Activated CD4-positive, alpha-beta T cell treated with anti-CD3 and anti-CD28 coated beads, Interleukin-2, amount 50 U/mL, for 48 hours (primary cell): ENCODE measurements around the gene RNU1-4.
"Not testable (repeated sequence)": the region's sequence is repeated elsewhere in the genome, so short reads cannot be mapped to it uniquely, and the experiment has no call there.

Experiments
- DNase-seq, 2 experiments: peaks; one replicate each; pipeline ENCODE4 v3.0.0-alpha.2; 2020

Gene RNU1-4

GRCh38 chr1:16732254-16732896 is 7.9 kb upstream of the RNU1-4 start:
- DNase-seq, result not testable (repeated sequence)

GRCh38 chr1:16741230-16741629 is 914 bp downstream of the RNU1-4 start:
- DNase-seq, result not testable (repeated sequence)

GRCh38 chr1:16747660-16748059 is 7.3 kb downstream of the RNU1-4 start:
- not testable (repeated sequence) for DNase-seq

GRCh38 chr1:16748710-16749109 is 8.4 kb downstream of the RNU1-4 start:
- DNase-seq, result not testable (repeated sequence)

- DNase-seq, result not testable (repeated sequence)
These were observed 9.9 kb downstream of the RNU1-4 start for GRCh38 chr1:16749910-16750888.

GRCh38 chr1:16752770-16753169 is 12.5 kb downstream of the RNU1-4 start:
- DNase-seq, result not testable (repeated sequence)

- DNase-seq, result not testable (repeated sequence)
These were observed 15.1 kb downstream of the RNU1-4 start for GRCh38 chr1:16755385-16755784.

- DNase-seq, result not testable (repeated sequence)
These were observed 15.6 kb downstream of the RNU1-4 start for GRCh38 chr1:16755932-16756331.

- not testable (repeated sequence) for DNase-seq
These were observed 17.3 kb downstream of the RNU1-4 start for GRCh38 chr1:16757574-16757973.

- DNase-seq, result not testable (repeated sequence)
These were observed 17.7 kb downstream of the RNU1-4 start for GRCh38 chr1:16758060-16758459.

GRCh38 chr1:16759041-16759493 is 18.8 kb downstream of the RNU1-4 start:
- DNase-seq, result not testable (repeated sequence)

GRCh38 chr1:16759650-16760455 is 19.5 kb downstream of the RNU1-4 start:
- not testable (repeated sequence) for DNase-seq

- DNase-seq, result not testable (repeated sequence)
These were observed 20.1 kb downstream of the RNU1-4 start for GRCh38 chr1:16760456-16760765.

GRCh38 chr1:16760801-16761200 is 20.5 kb downstream of the RNU1-4 start:
- not testable (repeated sequence) for DNase-seq

- DNase-seq, result not testable (repeated sequence)
These were observed 24.0 kb downstream of the RNU1-4 start for GRCh38 chr1:16764248-16764819.

- not testable (repeated sequence) for DNase-seq
These were observed 24.7 kb downstream of the RNU1-4 start for GRCh38 chr1:16764820-16765655.

- not testable (repeated sequence) for DNase-seq
These were observed 25.7 kb downstream of the RNU1-4 start for GRCh38 chr1:16765731-16766605.

- DNase-seq, result not testable (repeated sequence)
These were observed 26.5 kb downstream of the RNU1-4 start for GRCh38 chr1:16766689-16767256.

- not testable (repeated sequence) for DNase-seq
These were observed 29.9 kb downstream of the RNU1-4 start for GRCh38 chr1:16770139-16770759.
